Loucy (cell line): ENCODE data around the gene AZGP1.
A peak's percentile ranks its signal among the peaks of the same experiment; 100 is the strongest.
"Not testable (repeated sequence)": the region's sequence is repeated elsewhere in the genome, so short reads cannot be mapped to it uniquely, and the experiment has no call there.

ENCODE experiments used
- H2AFZ ChIP-seq: fragments of 200-600 bp; sonication (generic); 2 replicates; pipeline ENCODE4 v1.6.0; 2016; ENCODE audit warnings: antibody characterized with exemption, mild to moderate bottlenecking, low read length, moderate library complexity
- H3F3A ChIP-seq: fragments of 200-600 bp; 2 replicates; pipeline ENCODE4 v1.6.0; 2016; ENCODE audit warnings: antibody characterized with exemption, low read depth, mild to moderate bottlenecking
- H3K27me3 ChIP-seq: fragments of 200-600 bp; sonication (generic); 2 replicates; pipeline ENCODE4 v1.6.1; 2014; ENCODE audit warnings: low read length, mild to moderate bottlenecking; ENCODE audit not compliant: insufficient read depth, poor library complexity, severe bottlenecking
- H3K36me3 ChIP-seq: fragments of 200-600 bp; sonication (generic); 2 replicates; pipeline ENCODE4 v1.6.1; 2016; ENCODE audit warnings: low read length; ENCODE audit not compliant: insufficient read depth
- H3K4me1 ChIP-seq: fragments of 200-600 bp; sonication (generic); 2 replicates; pipeline ENCODE4 v1.5.1; 2014; ENCODE audit warnings: low read length, mild to moderate bottlenecking; ENCODE audit not compliant: insufficient read depth, poor library complexity, severe bottlenecking
- H3K4me2 ChIP-seq: fragments of 200-600 bp; sonication (generic); 2 replicates; pipeline ENCODE4 v1.6.0; 2014; ENCODE audit warnings: antibody characterized with exemption, low read length, low read depth, mild to moderate bottlenecking; ENCODE audit not compliant: poor library complexity, severe bottlenecking
- H3K4me3 ChIP-seq: fragments of 200-600 bp; sonication (generic); 2 replicates; pipeline ENCODE4 v1.5.1; 2014; ENCODE audit warnings: low read length, mild to moderate bottlenecking, mixed read lengths; ENCODE audit not compliant: poor library complexity, severe bottlenecking
- H3K79me2 ChIP-seq: fragments of 200-600 bp; sonication (generic); 2 replicates; pipeline ENCODE4 v1.6.1; 2014; ENCODE audit warnings: low read length; ENCODE audit not compliant: insufficient read depth
- H3K9ac ChIP-seq: fragments of 200-600 bp; sonication (generic); 2 replicates; pipeline ENCODE4 v1.6.0; 2014; ENCODE audit warnings: mild to moderate bottlenecking, low read depth, low read length, moderate library complexity; ENCODE audit not compliant: poor library complexity, severe bottlenecking
- H3K9me2 ChIP-seq: fragments of 200-600 bp; sonication (generic); replicated peaks from 2 replicates; pipeline ENCODE4 v1.6.1; 2016; ENCODE audit warnings: low read depth, low read length, mixed read lengths
- H3K9me3 ChIP-seq: fragments of 200-600 bp; sonication (generic); 2 replicates; pipeline ENCODE4 v1.6.1; 2014; ENCODE audit warnings: mild to moderate bottlenecking, antibody characterized with exemption, low read length, low read depth; ENCODE audit not compliant: insufficient read depth
- H4K20me1 ChIP-seq: fragments of 200-600 bp; sonication (generic); 2 replicates; pipeline ENCODE4 v1.6.0; 2014; ENCODE audit warnings: antibody characterized with exemption, low read length, mild to moderate bottlenecking; ENCODE audit not compliant: insufficient read depth, poor library complexity, severe bottlenecking
- CTCF ChIP-seq: fragments of 200-600 bp; sonication (generic); conservative IDR thresholded peaks from 2 replicates; pipeline ENCODE4 v1.5.1; 2014; ENCODE audit warnings: mild to moderate bottlenecking, antibody characterized with exemption, low read length
- EZH2phosphoT487 ChIP-seq: fragments of 200-600 bp; IDR thresholded peaks from 2 replicates; pipeline ENCODE4 v1.6.1; 2018; ENCODE audit warnings: antibody characterized with exemption, mild to moderate bottlenecking, moderate library complexity, borderline replicate concordance

The AZGP1 gene

GRCh38 chr7:100015232-100016214, 39.7 kb upstream of the AZGP1 start, which contains the start of gene ZKSCAN1:
Gene ZKSCAN1 (plus strand): TSS chr7:100015596. CDS start chr7:100023507, 7,911 bp downstream.
- Histone ChIP-seq H3K79me2 (peaks cover 49% of the 10 kb centered on the region), H3K9me3 (no peaks in the 10 kb centered on the region), H2AFZ (peak within 1 kb of the TSS; percentile 91), H3K4me3 (peak within 1 kb of the TSS; percentile 80), H4K20me1 (peaks cover 30% of the 10 kb centered on the region), H3K9me2 (no peaks in the 10 kb centered on the region), H3K4me1 (peaks cover 23% of the 10 kb centered on the region), H3K9ac (peak within 1 kb of the TSS; percentile 77), H3K4me2 (peak within 1 kb of the TSS; percentile 91), H3K27me3 (no peaks in the 10 kb centered on the region), H3F3A (no peaks in the 10 kb centered on the region), H3K36me3 (no peaks in the 10 kb centered on the region)
- TF ChIP-seq CTCF (no peak), EZH2phosphoT487 (no peak)

GRCh38 chr7:100013328-100013676, 37.5 kb upstream of the AZGP1 start:
- Histone ChIP-seq H3K9me3 (no peaks in the 10 kb centered on the region), H3K36me3 (no peaks in the 10 kb centered on the region), H3K4me2 (no peak overlapping the region), H3K27me3 (no peaks in the 10 kb centered on the region), H3K4me3 (no peak overlapping the region), H3K9ac (no peak overlapping the region), H3K4me1 (peaks cover 23% of the 10 kb centered on the region), H3K79me2 (peaks cover 28% of the 10 kb centered on the region), H3F3A (no peaks in the 10 kb centered on the region), H4K20me1 (peaks cover 22% of the 10 kb centered on the region), H3K9me2 (no peaks in the 10 kb centered on the region), H2AFZ (no peak overlapping the region)
- TF ChIP-seq CTCF (no peak), EZH2phosphoT487 (no peak)

- H3K9me3 ChIP-seq, H3F3A ChIP-seq, H3K9ac ChIP-seq, H2AFZ ChIP-seq, H3K27me3 ChIP-seq, H3K4me3 ChIP-seq, H3K36me3 ChIP-seq, H3K9me2 ChIP-seq, H3K4me2 ChIP-seq: not testable (repeated sequence)
- H4K20me1 ChIP-seq = peaks cover 17% of the 10 kb centered on the region
- peaks cover 18% of the 10 kb centered on the region for H3K4me1 ChIP-seq
- peaks cover 21% of the 10 kb centered on the region for H3K79me2 ChIP-seq
These were observed 36.8 kb upstream of the AZGP1 start for GRCh38 chr7:100012385-100013327.
